HG02623 (cell line): ENCODE results near the gene ULK2.
"Not testable (repeated sequence)": the region's sequence is repeated elsewhere in the genome, so short reads cannot be mapped to it uniquely, and the experiment has no call there.

Experiments used
- ATAC-seq: cut with Tn5 transposase; IDR thresholded peaks from one replicate; pipeline ENCODE4 v1.9.1; 2021; ENCODE audit warnings: moderate library complexity; ENCODE audit not compliant: unreplicated experiment

ULK2 gene

DNA sequence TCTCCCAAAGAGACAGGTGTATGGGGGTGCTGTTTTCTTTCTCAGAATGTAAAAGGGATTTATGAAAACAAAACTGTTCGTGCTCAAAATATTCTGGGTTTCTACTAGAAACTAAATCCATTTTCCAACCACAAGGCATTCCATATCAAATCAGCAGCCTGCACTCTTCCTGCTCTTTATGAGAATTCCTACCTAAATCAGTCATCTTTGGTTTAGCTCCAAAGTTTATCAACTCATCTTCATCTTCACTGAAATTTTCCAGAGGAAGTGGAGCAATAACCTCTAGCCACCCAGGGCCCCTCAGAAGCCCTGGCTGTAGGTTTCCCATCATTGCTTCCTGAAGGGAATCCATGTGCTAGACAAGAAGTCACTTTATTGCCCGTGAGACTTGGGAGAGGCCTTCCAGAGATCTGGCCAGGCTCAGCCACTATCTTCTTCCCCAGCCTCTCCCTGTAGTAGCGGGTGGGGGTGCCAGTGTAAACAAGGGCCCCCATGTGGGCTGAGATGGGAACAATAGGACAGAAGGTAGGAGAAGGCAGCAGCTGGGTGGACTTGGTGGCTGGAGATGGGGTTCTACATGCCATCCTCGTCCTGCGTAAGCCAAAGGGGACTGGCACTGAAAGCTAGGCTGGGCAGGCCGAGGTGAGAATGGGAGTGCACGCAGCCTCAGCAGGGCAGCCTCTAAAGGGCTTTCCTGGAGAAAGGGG, 97.6 kb downstream of the ULK2 start:
- no peak for ATAC-seq

- ATAC-seq: no peak
Observed at GRCh38 chr17:19768046-19768782, 99.5 kb downstream of the ULK2 start.

- no peak for ATAC-seq
Observed at GRCh38 chr17:19766421-19767270, 101.1 kb downstream of the ULK2 start.

GRCh38 chr17:19766016-19766415, 101.7 kb downstream of the ULK2 start:
- ATAC-seq: no peak

DNA sequence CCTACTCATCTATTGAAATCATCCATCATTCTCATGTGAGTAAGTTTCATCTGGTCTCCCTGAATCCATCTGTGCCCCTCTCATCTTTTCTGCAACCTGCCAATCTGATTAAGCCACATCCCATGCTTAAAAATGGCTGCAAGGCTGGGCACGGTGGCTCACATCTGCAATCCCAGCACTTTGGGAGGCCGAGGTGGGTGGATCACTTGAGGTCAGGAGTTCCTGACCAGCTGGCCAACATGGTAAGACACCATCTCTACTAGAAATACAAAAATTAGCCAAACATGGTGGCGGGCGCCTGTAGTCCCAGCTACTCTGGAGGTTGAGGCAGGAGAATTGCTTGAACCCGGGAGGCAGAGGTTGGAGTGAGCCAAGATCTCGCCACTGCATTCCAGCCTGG, 103.7 kb downstream of the ULK2 start:
- ATAC-seq: not testable (repeated sequence)

- no peak for ATAC-seq
Observed at GRCh38 chr17:19763416-19763815, 104.3 kb downstream of the ULK2 start.

- ATAC-seq: no peak
Observed at GRCh38 chr17:19762515-19762961, 105.2 kb downstream of the ULK2 start.

GRCh38 chr17:19760746-19761145, 107.0 kb downstream of the ULK2 start:
- no peak for ATAC-seq

GRCh38 chr17:19759568-19760549, 107.9 kb downstream of the ULK2 start:
- no peak for ATAC-seq

DNA sequence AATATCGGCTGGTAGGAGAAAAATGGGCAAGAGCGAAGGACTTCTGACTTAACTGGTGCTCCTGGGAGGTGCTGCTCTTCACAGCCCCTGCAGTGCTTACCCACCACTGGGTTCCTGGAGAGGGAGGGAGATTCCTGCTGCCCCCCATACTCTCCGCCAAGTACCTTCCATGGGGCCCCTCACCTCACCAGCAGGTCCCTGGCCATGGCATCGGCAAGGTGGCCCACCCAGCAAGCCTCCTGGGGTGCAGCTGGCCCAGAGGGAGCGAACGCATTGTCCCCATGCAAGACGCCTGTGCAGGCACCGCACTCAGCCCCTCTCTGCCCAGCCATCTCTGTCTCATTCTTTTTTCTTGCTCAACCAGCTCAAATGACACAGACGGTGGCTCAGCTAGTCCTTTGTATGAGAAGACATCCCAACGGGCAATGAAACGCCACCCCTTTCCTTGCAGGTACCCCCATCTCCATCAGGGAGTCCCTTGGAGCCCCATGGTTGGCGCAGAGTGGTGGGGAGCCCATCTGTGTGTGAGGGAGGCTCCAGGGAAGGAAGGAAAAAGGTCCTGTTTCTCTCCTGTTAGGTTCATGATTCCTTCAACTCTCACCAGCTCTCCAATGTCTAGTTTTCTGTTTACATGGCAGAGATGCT, 110.1 kb downstream of the ULK2 start:
- no peak for ATAC-seq

DNA sequence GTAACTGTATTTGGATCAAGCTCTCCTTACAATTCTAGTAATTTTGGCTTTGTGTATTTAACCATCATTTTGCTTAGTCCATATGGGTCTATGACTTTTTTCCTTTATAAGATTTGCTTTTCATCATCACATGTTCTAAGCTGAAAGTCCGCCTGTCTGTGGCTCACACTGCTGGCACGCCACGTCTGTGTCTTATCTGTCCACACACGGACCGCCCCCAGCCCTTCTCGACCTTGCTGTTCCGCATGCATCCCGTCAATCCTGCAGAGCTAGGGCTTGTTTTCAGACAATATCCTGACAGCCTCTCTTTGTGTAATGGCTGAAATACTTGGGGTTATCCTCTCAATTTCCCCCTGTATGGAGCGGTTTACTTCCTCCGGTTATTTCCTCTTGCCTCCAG, 111.2 kb downstream of the ULK2 start:
- no peak for ATAC-seq

- ATAC-seq: no peak
Observed at GRCh38 chr17:19755821-19756510, 111.8 kb downstream of the ULK2 start.

DNA sequence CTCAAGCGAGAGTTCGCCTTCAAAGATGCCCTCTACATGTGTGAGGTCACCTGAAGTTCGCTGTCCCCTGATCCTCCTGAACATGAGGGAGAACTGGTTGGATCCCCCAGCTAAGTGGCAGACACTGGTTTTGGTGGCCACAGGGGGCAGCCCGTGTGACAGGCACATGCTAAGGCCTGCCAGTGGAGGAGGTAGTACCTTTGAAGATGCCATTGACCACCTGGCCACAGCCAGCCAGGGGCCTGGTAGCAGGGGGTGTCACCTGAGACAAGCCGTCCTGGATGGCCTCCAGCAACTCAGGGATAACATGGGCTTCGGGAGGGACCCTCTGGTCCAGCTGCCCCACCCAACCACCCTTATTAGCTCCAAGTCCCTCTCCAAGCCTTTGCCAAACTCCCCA, 112.3 kb downstream of the ULK2 start:
- ATAC-seq: no peak

DNA sequence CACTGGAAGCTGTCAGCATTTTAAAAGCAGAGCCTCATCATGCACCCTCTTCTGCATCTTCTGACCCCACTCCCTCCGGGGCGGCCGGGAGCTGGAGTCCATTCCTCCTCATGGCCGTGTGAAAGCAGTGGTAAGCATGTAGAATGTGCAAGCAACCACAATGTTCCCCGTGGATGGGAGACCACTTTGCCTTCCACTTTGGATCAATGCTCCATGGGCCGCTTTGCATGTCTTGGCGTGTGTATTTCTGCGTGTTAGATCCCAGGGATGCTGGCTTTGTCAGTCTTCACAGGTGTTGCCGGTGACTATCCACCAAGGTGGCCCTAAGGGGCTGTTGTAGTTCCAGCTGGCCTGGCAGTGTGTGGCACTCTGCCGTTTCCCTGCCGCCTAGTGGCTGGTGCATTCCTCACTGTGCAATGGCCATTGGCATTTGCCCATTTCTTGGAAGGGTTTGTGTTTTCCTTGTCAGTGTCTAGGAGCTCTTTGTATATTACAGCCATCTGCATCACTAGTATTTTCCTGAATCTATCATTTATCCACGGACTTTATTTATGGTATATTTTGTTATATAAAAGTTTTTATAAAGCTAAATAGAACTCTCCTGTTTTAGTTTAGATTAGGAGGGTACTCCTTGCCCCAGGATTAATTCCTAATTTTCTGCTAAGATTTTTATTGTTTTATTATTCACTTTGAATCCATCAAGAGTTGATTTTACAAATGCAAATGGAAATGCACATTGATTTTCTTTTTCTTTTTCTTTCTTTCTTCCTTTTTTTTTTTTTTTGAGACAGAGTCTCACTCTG, 113.9 kb downstream of the ULK2 start:
- no peak for ATAC-seq

DNA sequence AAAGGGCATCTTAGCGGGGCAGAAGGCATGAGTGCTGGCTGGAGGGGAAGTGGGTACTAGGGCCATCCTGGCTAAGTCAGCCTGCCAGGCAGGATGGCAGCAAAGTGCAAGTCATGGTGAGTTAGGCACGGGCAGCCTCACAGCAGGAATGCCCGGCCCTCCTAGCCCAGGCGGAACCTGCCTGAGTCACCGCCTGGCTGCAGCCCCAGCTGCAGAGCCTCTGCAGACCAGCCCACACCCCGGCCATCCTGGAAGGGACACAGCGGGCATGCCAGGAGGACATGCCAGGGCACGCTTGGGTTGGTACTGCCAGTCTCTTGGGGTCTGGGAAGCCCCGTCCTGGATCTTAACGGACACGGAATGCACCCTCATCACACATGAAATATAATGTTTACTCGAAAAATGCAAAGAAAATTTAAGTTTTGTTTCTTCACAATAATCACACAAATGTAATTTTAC, 114.7 kb downstream of the ULK2 start:
- ATAC-seq: no peak

- ATAC-seq: no peak
Observed at GRCh38 chr17:19752216-19753050, 115.3 kb downstream of the ULK2 start.

GRCh38 chr17:19750835-19751234, 116.9 kb downstream of the ULK2 start:
- ATAC-seq: no peak
